Renal cortex interstitium (tissue), 11 donors: ENCODE measurements around the gene ALKBH2. TPM values are rescaled to one million over a fixed set of nuclear protein-coding genes. Genes with fewer than 3 reads are reported as not detected.
"Not testable (repeated sequence)": the region's sequence is repeated elsewhere in the genome, so short reads cannot be mapped to it uniquely, and the experiment has no call there.

ENCODE experiments used
- DNase-seq, 11 donors: peaks; one replicate each; pipeline ENCODE4 v3.0.0-alpha.2; 2013; ENCODE audit warnings: low read depth in 9 of 11, low spot score in 4 of 11; ENCODE audit errors: extremely low read depth in 1 of 11
- polyA plus RNA-seq, 3 donors: library from polyadenylated mRNA; unstranded; fragments of 120-200 nt; gene quantifications; one replicate each; pipeline ENCODE4 v1.2.1, GENCODE V29; 2013; ENCODE audit not compliant: insufficient read length in 3 of 3

Gene ALKBH2
- polyA plus RNA-seq, 3 donors, result 30.2 to 34.3 (median 32.1) TPM

GRCh38 chr12:109092497-109093021 is 713 bp downstream of the ALKBH2 start:
- DNase-seq, result no peak

GRCh38 chr12:109089683-109090082 is 3.6 kb downstream of the ALKBH2 start:
- DNase-seq, result no peak

- no peak for DNase-seq
These were observed 4.5 kb downstream of the ALKBH2 start for GRCh38 chr12:109088818-109089217.

- no peak for DNase-seq
These were observed 6.0 kb downstream of the ALKBH2 start for GRCh38 chr12:109087250-109087649.

GRCh38 chr12:109085590-109085989 is 7.7 kb downstream of the ALKBH2 start:
- no peak for DNase-seq

GRCh38 chr12:109084425-109084824 is 8.8 kb downstream of the ALKBH2 start:
- no peak for DNase-seq

DNA sequence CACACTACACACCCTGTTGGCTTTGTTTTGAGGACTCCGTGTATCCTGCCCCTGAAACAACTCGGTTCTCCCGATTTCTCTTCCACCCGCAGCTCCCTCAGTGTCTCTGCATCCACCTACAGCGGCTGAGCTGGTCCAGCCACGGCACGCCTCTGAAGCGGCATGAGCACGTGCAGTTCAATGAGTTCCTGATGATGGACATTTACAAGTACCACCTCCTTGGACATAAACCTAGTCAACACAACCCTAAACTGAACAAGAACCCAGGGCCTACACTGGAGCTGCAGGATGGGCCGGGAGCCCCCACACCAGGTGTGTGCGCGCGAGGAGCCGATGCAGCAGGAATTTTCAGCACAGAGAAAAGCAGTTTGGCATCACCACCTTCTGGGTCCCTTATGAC is 10.5 kb downstream of the ALKBH2 start:
- no peak for DNase-seq

GRCh38 chr12:109074866-109075265 is 18.4 kb downstream of the ALKBH2 start:
- no peak for DNase-seq

DNA sequence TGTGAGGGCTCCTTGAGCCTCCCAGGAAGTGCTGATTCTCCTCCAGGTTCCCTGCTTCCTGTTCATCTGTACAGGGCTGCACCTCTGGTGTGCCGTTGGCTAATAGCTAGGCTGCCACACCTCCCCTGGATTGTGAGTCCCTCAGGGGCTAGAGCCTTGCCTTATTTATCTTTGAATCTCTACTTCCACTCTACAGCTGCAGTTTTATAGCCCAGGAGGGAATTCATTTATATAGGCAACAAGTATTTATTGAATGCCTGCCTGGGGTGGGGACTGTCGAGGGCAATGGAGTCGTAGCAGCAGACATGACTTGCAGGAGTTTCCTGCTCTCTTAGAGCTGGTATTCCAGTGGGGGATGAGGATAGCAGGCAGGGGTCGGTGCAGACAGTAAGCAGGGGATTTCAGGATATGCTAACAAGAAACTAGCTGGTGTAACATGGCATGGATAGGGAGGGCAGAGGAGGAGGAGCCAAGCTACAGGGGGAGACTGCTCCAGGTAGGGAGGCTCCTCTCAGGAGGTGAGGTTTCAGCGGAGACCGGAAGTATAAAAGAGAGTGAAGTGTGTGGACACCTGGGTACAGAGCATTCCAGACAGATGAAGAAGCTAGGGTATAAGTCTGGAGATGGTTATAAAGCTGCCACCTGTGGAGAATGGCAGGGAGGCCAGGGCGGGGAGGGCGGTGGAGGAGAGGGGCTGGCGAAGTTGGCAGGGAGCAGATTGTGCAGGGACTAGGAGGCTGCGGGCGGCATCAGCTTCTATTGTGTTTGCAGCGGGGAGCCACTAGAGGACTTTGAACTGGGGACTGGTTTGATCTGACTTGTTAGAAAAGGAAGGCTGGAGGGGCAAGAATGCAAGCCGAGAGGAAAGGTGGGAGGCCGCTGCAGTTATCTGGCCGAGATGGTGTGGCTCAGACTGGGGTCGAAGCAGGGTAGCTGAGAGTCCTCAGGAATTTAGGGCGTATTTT is 23.7 kb downstream of the ALKBH2 start:
- DNase-seq, result no peak

DNA sequence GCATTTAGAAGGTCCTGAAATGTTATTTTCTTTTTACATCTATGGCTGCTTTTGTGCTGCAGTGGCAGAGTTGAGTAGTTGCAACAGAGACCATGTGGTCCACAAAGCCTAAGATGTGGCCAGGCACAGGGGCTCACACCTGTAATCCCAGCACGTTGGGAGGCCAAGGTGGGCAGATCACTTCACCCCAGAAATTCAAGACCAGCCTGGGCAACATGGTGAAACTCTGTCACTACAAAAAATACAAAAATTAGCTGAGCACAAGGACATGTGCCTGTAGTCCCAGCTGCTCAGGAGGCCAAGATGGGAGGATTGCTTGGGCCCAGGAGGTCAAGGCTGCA is 27.4 kb downstream of the ALKBH2 start:
- DNase-seq, result no peak

DNA sequence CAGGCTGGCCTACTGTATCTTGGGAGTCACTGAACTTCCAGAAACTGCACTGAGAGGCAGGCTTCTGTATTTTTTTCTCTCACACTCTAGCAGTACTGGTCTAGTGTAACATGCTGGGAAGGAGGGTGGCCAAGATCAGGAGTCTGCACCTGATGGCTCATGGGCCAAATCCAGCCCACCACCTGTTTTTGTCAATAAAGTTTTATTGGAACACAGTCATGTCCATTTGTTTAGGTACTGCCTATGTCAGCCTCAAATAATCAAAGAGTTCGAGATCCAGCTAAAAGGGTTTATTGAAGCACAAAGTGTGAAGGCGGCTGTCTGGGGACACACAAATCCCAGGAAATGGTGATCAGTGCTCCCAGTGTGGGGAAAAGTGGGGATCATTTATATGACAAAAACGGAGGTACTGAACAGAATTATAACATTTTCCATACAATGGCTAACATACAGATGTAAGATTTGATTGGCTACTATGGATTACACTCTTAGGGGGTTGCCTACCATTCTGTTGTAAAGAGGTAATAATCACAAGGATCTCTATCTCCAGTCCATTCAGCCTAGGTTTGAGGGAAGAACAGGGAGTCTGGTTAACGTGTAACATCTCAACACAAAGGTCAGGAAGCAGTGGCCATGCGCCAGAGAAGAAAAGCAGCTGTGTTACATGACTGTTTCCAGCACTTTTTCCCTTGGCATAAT is 28.0 kb downstream of the ALKBH2 start:
- peak in 1 of 11 donors; percentile 22 for DNase-seq

DNA sequence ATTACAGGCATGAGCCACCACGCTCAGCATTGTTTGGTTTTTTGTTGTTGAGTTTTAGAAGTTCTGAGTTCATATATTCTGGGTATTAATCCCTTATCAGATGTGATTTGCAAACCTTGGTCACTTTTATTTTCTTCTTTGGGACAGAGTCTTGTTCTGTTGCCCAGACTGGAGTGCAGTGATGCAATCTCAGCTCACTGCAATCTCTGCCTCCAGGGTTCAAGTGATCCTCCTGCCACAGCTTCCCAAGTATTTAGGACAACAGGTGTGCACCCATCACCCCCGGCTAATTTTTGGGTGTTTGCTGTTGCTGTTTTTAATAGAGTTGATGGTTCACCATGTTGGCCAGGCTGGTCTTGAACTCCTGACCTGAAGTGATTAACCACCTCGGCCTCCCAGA is 29.1 kb downstream of the ALKBH2 start:
- no peak for DNase-seq

- no peak for DNase-seq
These were observed 34.5 kb downstream of the ALKBH2 start for GRCh38 chr12:109058773-109059172.

GRCh38 chr12:109057376-109057775 is 35.9 kb downstream of the ALKBH2 start:
- no peak for DNase-seq

- DNase-seq, result no peak
These were observed 36.4 kb downstream of the ALKBH2 start for GRCh38 chr12:109056891-109057290.

- no peak for DNase-seq
These were observed 38.8 kb downstream of the ALKBH2 start for GRCh38 chr12:109054520-109054919.

GRCh38 chr12:109054124-109054513 is 39.2 kb downstream of the ALKBH2 start:
- DNase-seq, result not testable (repeated sequence)

GRCh38 chr12:109053382-109054123 is 39.7 kb downstream of the ALKBH2 start:
- DNase-seq, result no peak
